Lung microvascular endothelial cell (primary cell): ENCODE measurements around the gene OPN3. TPM values are rescaled to one million over a fixed set of nuclear protein-coding genes. Genes with fewer than 3 reads are reported as not detected.

Experiments used
- total RNA-seq: library from RNA; depleted of rRNA; stranded (reverse); fragments of >200 nt; gene quantifications from 2 replicates; pipeline ENCODE4 v1.2.1, GENCODE V29; 2014

Gene OPN3
- total RNA-seq, 1 donor from 2014 or later: 26.2 TPM

Other genes starting within 250 kb of the OPN3 start
- 52.2 and 76.5 TPM in 2 replicates for gene FH, start 120.6 kb downstream of the OPN3 start, total RNA-seq
- gene KMO, start 108.0 kb downstream of the OPN3 start, total RNA-seq: not detected in 2 replicates
- 8.9 and 9.9 TPM in 2 replicates for gene CHML, start within 50 bp of the OPN3 start, total RNA-seq
- gene WDR64, start 11.9 kb upstream of the OPN3 start, total RNA-seq: not detected in 2 replicates
- 1.4 and 4.8 TPM in 2 replicates for gene EXO1, start 207.8 kb upstream of the OPN3 start, total RNA-seq